K562 (cell line): ENCODE data around the gene SPTLC2. TPM values are rescaled to one million over a fixed set of nuclear protein-coding genes. Genes with fewer than 3 reads are reported as not detected.

Experiments
- CBFA2T3 ChIP-seq: fragments of 450-650 bp; IDR thresholded peaks from 2 replicates; pipeline ENCODE4 v1.6.1; 2017
- FIP1L1 ChIP-seq: fragments of 200-400 bp; formaldehyde crosslinking; IDR thresholded peaks from 2 replicates; pipeline ENCODE4 v1.6.1; 2018; ENCODE audit warnings: mild to moderate bottlenecking, low read depth, low read length; ENCODE audit not compliant: poor library complexity, severe bottlenecking
- KDM2B ChIP-seq: fragments of 250-450 bp; sonication (Bioruptor Pico); IDR thresholded peaks from 2 replicates; pipeline ENCODE4 v1.8.0; 2021; ENCODE audit warnings: mild to moderate bottlenecking, moderate library complexity
- MTA2 ChIP-seq: fragments of 450-650 bp; IDR thresholded peaks from 2 replicates; pipeline ENCODE4 v1.6.1; 2016; ENCODE audit warnings: low read depth
- NELFE ChIP-seq: IDR thresholded peaks from 2 replicates; pipeline ENCODE4 v1.6.1; 2011; ENCODE audit warnings: mild to moderate bottlenecking; ENCODE audit not compliant: insufficient read depth, insufficient read length
- SMARCA4 ChIP-seq: fragments of 450-650 bp; IDR thresholded peaks from 2 replicates; pipeline ENCODE4 v1.6.1; 2016
- SMARCC2 ChIP-seq: fragments of 450-650 bp; IDR thresholded peaks from 2 replicates; pipeline ENCODE4 v1.6.1; 2017; ENCODE audit warnings: antibody characterized with exemption, moderate library complexity, mild to moderate bottlenecking, low read depth
- SNIP1 ChIP-seq: fragments of 450-650 bp; IDR thresholded peaks from 2 replicates; pipeline ENCODE4 v1.7.1; 2017; ENCODE audit warnings: low read depth, mild to moderate bottlenecking
- SOX6 ChIP-seq: fragments of 450-650 bp; IDR thresholded peaks from 2 replicates; pipeline ENCODE4 v1.6.1; 2014; ENCODE audit warnings: mild to moderate bottlenecking
- SRSF1 ChIP-seq: fragments of 200-400 bp; formaldehyde crosslinking; IDR thresholded peaks from 2 replicates; pipeline ENCODE4 v1.6.1; 2017; ENCODE audit warnings: mild to moderate bottlenecking, low read depth, low read length, moderate library complexity
- TAF15 ChIP-seq: fragments of 200-400 bp; formaldehyde crosslinking; IDR thresholded peaks from 2 replicates; pipeline ENCODE4 v1.6.1; 2017; ENCODE audit warnings: mild to moderate bottlenecking, low read depth, low read length, moderate library complexity
- TAF7 ChIP-seq: fragments of 450-650 bp; IDR thresholded peaks from 2 replicates; pipeline ENCODE4 v1.6.1; 2016; ENCODE audit warnings: missing genetic modification characterization, missing compliant biosample characterization
- TOE1 ChIP-seq, 2 experiments: fragments of 450-650 bp in 1 of 2; sonication (generic) in 1 of 2; formaldehyde crosslinking in 1 of 2; IDR thresholded peaks; 2 replicates each; pipeline versions ENCODE4 v1.7.1 to v1.8.0; 2016 to 2022; ENCODE audit warnings: borderline replicate concordance in 2 of 2, mild to moderate bottlenecking in 2 of 2, antibody characterized with exemption in 1 of 2, inconsistent platforms in 1 of 2, low read depth in 1 of 2, missing genetic modification reagents in 1 of 2, moderate library complexity in 1 of 2
- TRIM24 ChIP-seq, 2 experiments: fragments of 450-650 bp; IDR thresholded peaks; 2 replicates each; pipeline ENCODE4 v1.6.1; 2016
- TSC22D4 ChIP-seq: fragments of 450-650 bp; IDR thresholded peaks from 2 replicates; pipeline ENCODE4 v1.6.1; 2016; ENCODE audit warnings: missing genetic modification characterization, missing biosample characterization, control low read depth
- YY1 ChIP-seq, 3 experiments: IDR thresholded peaks; 2 replicates each; pipeline ENCODE4 v1.6.1; 2011; ENCODE audit warnings: low read length in 2 of 3, mild to moderate bottlenecking in 2 of 3, moderate library complexity in 2 of 3, borderline replicate concordance in 1 of 3, control low read depth in 1 of 3, low read depth in 1 of 3; ENCODE audit not compliant: insufficient read depth in 3 of 3, insufficient replicate concordance in 2 of 3, control insufficient read depth in 1 of 3, insufficient read length in 1 of 3; ENCODE audit errors: extremely low read depth in 1 of 3
- ZBTB7A ChIP-seq: IDR thresholded peaks from 2 replicates; pipeline ENCODE4 v1.6.1; 2011; ENCODE audit warnings: low read depth, mild to moderate bottlenecking, low read length, moderate library complexity, borderline replicate concordance; ENCODE audit not compliant: control insufficient read depth
- ZFPM2 ChIP-seq: fragments of 250-450 bp; sonication (Bioruptor Pico); IDR thresholded peaks from 2 replicates; pipeline ENCODE4 v1.5.1; 2022; ENCODE audit warnings: mild to moderate bottlenecking
- ZKSCAN1 ChIP-seq: fragments of 150-350 bp; IDR thresholded peaks from 2 replicates; pipeline ENCODE4 v1.6.1; 2016; ENCODE audit warnings: low read depth, low read length
- ZNF277 ChIP-seq: fragments of 250-450 bp; sonication (Bioruptor Pico); IDR thresholded peaks from 2 replicates; pipeline ENCODE4 v1.8.0; 2022; ENCODE audit warnings: inconsistent platforms, mild to moderate bottlenecking, moderate library complexity, borderline replicate concordance
- ZNF561 ChIP-seq: fragments of 450-650 bp; formaldehyde crosslinking; conservative IDR thresholded peaks from 2 replicates; pipeline ENCODE4 v1.4.0; 2020; ENCODE audit warnings: mild to moderate bottlenecking, moderate library complexity
- ZNF778 ChIP-seq: fragments of 450-650 bp; formaldehyde crosslinking; IDR thresholded peaks from 2 replicates; pipeline ENCODE4 v1.4.0; 2020; ENCODE audit warnings: mild to moderate bottlenecking, moderate library complexity
- polyA plus RNA-seq, 8 experiments: library from polyadenylated mRNA; depleted of rRNA in 4 of 8; stranded (reverse) in 5 of 8; unstranded in 3 of 8; fragments of >200 nt; fragmentation: Nextera tagmentation in 2 of 8; fragmentation: Illumina TruSeq in 1 of 8; extraction: Ambion mirVana in 2 of 8; extraction: Trizol in 1 of 8; gene quantifications; 2 replicates each; pipeline versions ENCODE4 v1.2.1 to v1.2.3, GENCODE V29; 2011 to 2014; ENCODE audit warnings: inconsistent platforms in 1 of 8, missing spikeins in 1 of 8
- total RNA-seq, 7 experiments: library from RNA; depleted of rRNA in 6 of 7; stranded (reverse); fragments of >200 nt in 6 of 7; fragmentation: Illumina TruSeq in 2 of 7; extraction: Trizol in 2 of 7; gene quantifications; 2 replicates each; pipeline versions ENCODE4 v1.2.1 to v1.2.3, GENCODE V29; 2011 to 2021; ENCODE audit warnings: low replicate concordance in 1 of 7
- TF ChIP-seq, protein P1 (sequence below): fragments of 250-450 bp; sonication (Bioruptor Pico); IDR thresholded peaks from 2 replicates; pipeline ENCODE4 v1.4.0; 2020; ENCODE audit warnings: mild to moderate bottlenecking
- TF ChIP-seq, protein P2 (sequence below): fragments of 250-450 bp; sonication (Bioruptor Pico); IDR thresholded peaks from 2 replicates; pipeline ENCODE4 v1.6.1; 2021; ENCODE audit warnings: mild to moderate bottlenecking
- TF ChIP-seq, protein P3 (sequence below): fragments of 450-650 bp; formaldehyde crosslinking; IDR thresholded peaks from 2 replicates; pipeline ENCODE4 v1.4.0; 2020; ENCODE audit warnings: mild to moderate bottlenecking

The SPTLC2 gene
- total and polyA plus RNA-seq, 9 of the 15 experiments (the other 6 are each of a cell fraction or from before 2014, with no cell fraction given) = 4.5 to 30.4 (median 14.0) TPM

DNA sequence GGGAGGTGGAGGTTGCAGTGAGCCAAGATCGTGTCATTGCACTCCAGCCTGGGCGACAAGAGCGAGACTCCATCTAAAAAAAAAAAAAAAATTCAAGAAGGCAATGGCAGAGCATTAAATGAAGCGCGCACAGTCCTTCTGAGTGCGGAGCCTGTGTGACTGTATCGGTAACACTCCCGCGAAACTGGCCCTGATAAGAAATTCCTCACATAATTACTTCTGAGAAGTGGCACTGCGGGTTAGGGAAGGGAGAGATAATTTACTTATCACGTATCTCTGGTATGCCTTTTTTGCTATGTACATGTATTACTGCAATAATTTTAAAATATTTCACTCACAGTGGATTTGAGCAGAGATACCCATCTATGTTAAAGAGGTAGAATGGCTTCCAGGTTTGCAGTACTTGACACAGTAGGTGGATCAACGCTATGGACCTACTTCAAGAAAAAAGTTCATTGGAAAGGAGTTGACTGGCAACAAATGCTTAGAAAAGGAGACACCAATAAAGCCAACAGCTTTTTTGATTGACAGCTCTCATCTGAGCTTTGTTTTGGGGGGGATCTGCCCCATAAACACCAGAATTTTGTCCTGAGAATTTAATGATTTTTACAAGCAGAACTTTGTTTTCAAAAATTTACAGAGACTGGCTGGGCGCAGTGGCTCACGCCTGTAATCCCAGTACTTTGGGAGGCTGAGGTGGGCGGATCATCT lies 29.2 kb upstream of the SPTLC2 start (continued):
- TF ChIP-seq, protein P1, sequence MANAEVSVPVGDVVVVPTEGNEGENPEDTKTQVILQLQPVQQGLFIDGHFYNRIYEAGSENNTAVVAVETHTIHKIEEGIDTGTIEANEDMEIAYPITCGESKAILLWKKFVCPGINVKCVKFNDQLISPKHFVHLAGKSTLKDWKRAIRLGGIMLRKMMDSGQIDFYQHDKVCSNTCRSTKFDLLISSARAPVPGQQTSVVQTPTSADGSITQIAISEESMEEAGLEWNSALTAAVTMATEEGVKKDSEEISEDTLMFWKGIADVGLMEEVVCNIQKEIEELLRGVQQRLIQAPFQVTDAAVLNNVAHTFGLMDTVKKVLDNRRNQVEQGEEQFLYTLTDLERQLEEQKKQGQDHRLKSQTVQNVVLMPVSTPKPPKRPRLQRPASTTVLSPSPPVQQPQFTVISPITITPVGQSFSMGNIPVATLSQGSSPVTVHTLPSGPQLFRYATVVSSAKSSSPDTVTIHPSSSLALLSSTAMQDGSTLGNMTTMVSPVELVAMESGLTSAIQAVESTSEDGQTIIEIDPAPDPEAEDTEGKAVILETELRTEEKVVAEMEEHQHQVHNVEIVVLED (CRISPR knock-in tag) = no peak
- TF ChIP-seq, protein P2, sequence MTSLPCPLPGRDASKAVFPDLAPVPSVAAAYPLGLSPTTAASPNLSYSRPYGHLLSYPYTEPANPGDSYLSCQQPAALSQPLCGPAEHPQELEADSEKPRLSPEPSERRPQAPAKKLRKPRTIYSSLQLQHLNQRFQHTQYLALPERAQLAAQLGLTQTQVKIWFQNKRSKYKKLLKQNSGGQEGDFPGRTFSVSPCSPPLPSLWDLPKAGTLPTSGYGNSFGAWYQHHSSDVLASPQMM = no peak
- TF ChIP-seq TOE1 (IDR thresholded peaks at IDR 0.05; ENCODE audit: borderline replicate concordance) = no peak
- TF ChIP-seq TOE1 (CRISPR knock-in tag; IDR thresholded peaks at IDR 0.05; ENCODE audit: borderline replicate concordance, low read depth) = no peak
- no peak for TF ChIP-seq NELFE
- no peak for TF ChIP-seq ZNF778 (CRISPR knock-in tag)
- no peak for TF ChIP-seq YY1 (IDR thresholded peaks at IDR 0.05; ENCODE audit: borderline replicate concordance in 1 of 3, control insufficient read depth in 1 of 3, extremely low read depth in 1 of 3, insufficient read depth in 3 of 3, insufficient read length in 1 of 3, insufficient replicate concordance in 2 of 3, low read depth in 1 of 3, low read length in 2 of 3)
- TF ChIP-seq SOX6 = peak; percentile 51; the same call in 1 of the 2 replicates
- no peak for TF ChIP-seq ZKSCAN1
- no peak for TF ChIP-seq SMARCC2
- no peak for TF ChIP-seq TAF15
- no peak for TF ChIP-seq ZNF277 (CRISPR knock-in tag)
- TF ChIP-seq TRIM24 (IDR thresholded peaks at IDR 0.05) = peak in 1 of 2 experiments; percentile 53; a peak in 1 of 4 replicates
- TF ChIP-seq MTA2 = peak; percentile 14; the same call in 1 of the 2 replicates
- TF ChIP-seq CBFA2T3 = peak; percentile 79
- no peak for TF ChIP-seq ZFPM2 (CRISPR knock-in tag)
- TF ChIP-seq ZNF561 (CRISPR knock-in tag) = no peak
- no peak for TF ChIP-seq FIP1L1
- TF ChIP-seq ZBTB7A = no peak
- no peak for TF ChIP-seq TSC22D4 (tag)
- no peak for TF ChIP-seq TAF7 (tag)
- TF ChIP-seq, protein P3, sequence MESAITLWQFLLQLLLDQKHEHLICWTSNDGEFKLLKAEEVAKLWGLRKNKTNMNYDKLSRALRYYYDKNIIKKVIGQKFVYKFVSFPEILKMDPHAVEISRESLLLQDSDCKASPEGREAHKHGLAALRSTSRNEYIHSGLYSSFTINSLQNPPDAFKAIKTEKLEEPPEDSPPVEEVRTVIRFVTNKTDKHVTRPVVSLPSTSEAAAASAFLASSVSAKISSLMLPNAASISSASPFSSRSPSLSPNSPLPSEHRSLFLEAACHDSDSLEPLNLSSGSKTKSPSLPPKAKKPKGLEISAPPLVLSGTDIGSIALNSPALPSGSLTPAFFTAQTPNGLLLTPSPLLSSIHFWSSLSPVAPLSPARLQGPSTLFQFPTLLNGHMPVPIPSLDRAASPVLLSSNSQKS = no peak
- TF ChIP-seq SNIP1 = no peak
- no peak for TF ChIP-seq SRSF1
- no peak for TF ChIP-seq KDM2B
- peak; percentile 73 for TF ChIP-seq SMARCA4
